DMS153 treated with DMSO at 0.1 percent for 48 hours (cell line): ENCODE results near the gene FAM228A.
"Not testable (repeated sequence)": the region's sequence is repeated elsewhere in the genome, so short reads cannot be mapped to it uniquely, and the experiment has no call there.

Source experiments
- DNase-seq: peaks from one replicate; lab custom pipeline; 2025; ENCODE audit not compliant: unreplicated experiment; lab: John Stamatoyannopoulos, UW

FAM228A gene

GRCh38 chr2:24190503-24190902 is 15.7 kb downstream of the FAM228A start:
- DNase-seq = no peak

GRCh38 chr2:24191156-24191555 is 16.3 kb downstream of the FAM228A start:
- DNase-seq = no peak

GRCh38 chr2:24191848-24192247 is 17.0 kb downstream of the FAM228A start:
- DNase-seq = no peak

GRCh38 chr2:24197213-24197612 is 22.4 kb downstream of the FAM228A start:
- not testable (repeated sequence) for DNase-seq

- no peak for DNase-seq
Measured at GRCh38 chr2:24199968-24200590, 25.2 kb downstream of the FAM228A start.

GRCh38 chr2:24200799-24201198 is 25.9 kb downstream of the FAM228A start:
- DNase-seq = no peak

- no peak for DNase-seq
Measured at GRCh38 chr2:24203029-24203786, 28.4 kb downstream of the FAM228A start.

GRCh38 chr2:24203787-24204150 is 28.9 kb downstream of the FAM228A start:
- no peak for DNase-seq

- no peak for DNase-seq
Measured at GRCh38 chr2:24204505-24204904, 29.7 kb downstream of the FAM228A start.

- no peak for DNase-seq
Measured at GRCh38 chr2:24205131-24205530, 30.3 kb downstream of the FAM228A start.

GRCh38 chr2:24206242-24206641 is 31.4 kb downstream of the FAM228A start:
- DNase-seq = no peak

- no peak for DNase-seq
Measured at GRCh38 chr2:24206714-24207113, 31.9 kb downstream of the FAM228A start.

- DNase-seq = no peak
Measured at GRCh38 chr2:24207359-24207758, 32.5 kb downstream of the FAM228A start.

GRCh38 chr2:24208490-24208889 is 33.6 kb downstream of the FAM228A start:
- DNase-seq = no peak

GRCh38 chr2:24209389-24210105 is 34.7 kb downstream of the FAM228A start:
- DNase-seq = no peak

GRCh38 chr2:24210106-24210455 is 35.2 kb downstream of the FAM228A start:
- DNase-seq = no peak

GRCh38 chr2:24210723-24211122 is 35.9 kb downstream of the FAM228A start:
- no peak for DNase-seq

GRCh38 chr2:24211408-24211807 is 36.6 kb downstream of the FAM228A start:
- DNase-seq = no peak

GRCh38 chr2:24214880-24215279 is 40.0 kb downstream of the FAM228A start:
- no peak for DNase-seq

GRCh38 chr2:24220554-24221291 is 45.9 kb downstream of the FAM228A start:
- no peak for DNase-seq

GRCh38 chr2:24221343-24222050 is 46.6 kb downstream of the FAM228A start:
- DNase-seq = no peak
